Measurements from ENCODE around the gene MRPL10. TPM values are rescaled to one million over a fixed set of nuclear protein-coding genes. Genes with fewer than 3 reads are reported as not detected.
A peak's percentile ranks its signal among the peaks of the same experiment; 100 is the strongest.

MRPL10 gene
- total and polyA plus RNA-seq, 12 donors = 44.2 to 72.3 (median 61.9) TPM

- TF ChIP-seq, protein P1, sequence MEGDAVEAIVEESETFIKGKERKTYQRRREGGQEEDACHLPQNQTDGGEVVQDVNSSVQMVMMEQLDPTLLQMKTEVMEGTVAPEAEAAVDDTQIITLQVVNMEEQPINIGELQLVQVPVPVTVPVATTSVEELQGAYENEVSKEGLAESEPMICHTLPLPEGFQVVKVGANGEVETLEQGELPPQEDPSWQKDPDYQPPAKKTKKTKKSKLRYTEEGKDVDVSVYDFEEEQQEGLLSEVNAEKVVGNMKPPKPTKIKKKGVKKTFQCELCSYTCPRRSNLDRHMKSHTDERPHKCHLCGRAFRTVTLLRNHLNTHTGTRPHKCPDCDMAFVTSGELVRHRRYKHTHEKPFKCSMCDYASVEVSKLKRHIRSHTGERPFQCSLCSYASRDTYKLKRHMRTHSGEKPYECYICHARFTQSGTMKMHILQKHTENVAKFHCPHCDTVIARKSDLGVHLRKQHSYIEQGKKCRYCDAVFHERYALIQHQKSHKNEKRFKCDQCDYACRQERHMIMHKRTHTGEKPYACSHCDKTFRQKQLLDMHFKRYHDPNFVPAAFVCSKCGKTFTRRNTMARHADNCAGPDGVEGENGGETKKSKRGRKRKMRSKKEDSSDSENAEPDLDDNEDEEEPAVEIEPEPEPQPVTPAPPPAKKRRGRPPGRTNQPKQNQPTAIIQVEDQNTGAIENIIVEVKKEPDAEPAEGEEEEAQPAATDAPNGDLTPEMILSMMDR (IDR thresholded peaks at IDR 0.05) = peak in 4 of 9 donors; percentile 22 to 39 (median 33)
- no peaks in the 10 kb centered on the region for H3K36me3 ChIP-seq
- no peak overlapping the region for H3K4me3 ChIP-seq
- intact Hi-C loops (cut with DNase I) = loop anchor here in 6 of 10 donors (2.0 to 10.0 kb wide), 6 partner anchors 37 to 170 kb away; partner anchors contain the start of gene PNPO (in 4 of the 6)
- no peaks in the 10 kb centered on the region for H3K9me3 ChIP-seq
- ATAC-seq (no peak), DNase-seq (no peak)
- 28 to 38% methylated on average over 67 to 71 of the region's 71 CpGs for WGBS, 2 donors
- H3K27ac ChIP-seq = no peak overlapping the region
- H3K27me3 ChIP-seq = peaks cover 25 to 86% (median 73%) of the 10 kb centered on the region in 7 donors
- H3K4me1 ChIP-seq = peaks cover 5 to 42% (median 13%) of the 10 kb centered on the region in 9 donors
These were observed 16.2 kb upstream of the MRPL10 start for GRCh38 chr17:47847341-47848197.

DNA sequence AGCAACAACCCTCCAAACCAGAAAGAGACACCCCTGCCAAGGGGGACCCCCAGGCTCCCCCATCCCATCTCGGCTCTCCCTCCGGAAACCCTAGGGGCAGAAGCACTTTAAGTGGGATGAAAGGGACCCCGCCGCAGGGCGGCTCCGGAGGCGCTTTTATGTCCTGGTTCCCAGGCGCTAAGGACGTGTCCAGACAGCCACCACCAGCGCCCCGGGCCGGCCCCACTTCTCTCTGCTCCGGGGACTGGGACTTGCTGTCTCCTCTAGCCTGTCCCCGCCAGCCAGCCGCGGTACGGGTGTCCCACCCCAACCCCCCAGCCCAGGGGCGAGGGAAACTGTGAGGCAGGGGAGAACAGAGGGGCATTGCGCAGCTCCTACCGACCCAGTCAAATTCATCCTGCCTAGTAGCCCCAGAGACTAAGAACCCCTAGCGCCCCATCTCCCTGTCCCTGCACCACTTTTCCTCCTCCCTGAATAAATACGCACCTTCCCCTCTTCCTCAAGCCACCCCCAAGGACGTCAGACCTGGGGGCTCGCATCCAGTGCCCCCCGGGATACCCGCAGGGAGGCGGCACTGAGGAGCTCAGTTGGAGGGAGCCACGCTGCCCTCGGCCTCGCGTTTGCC lies 15.5 kb upstream of the MRPL10 start:
- intact Hi-C loops (cut with DNase I) = loop anchor here in 6 of 10 donors (2.0 to 10.0 kb wide), 6 partner anchors 38 to 170 kb away; partner anchors contain the start of gene PNPO (in 4 of the 6)
- ATAC-seq (no peak), DNase-seq (no peak)
- peaks cover 5 to 37% (median 13%) of the 10 kb centered on the region in 9 donors for H3K4me1 ChIP-seq
- H3K27me3 ChIP-seq = peaks cover 18 to 79% (median 66%) of the 10 kb centered on the region in 7 donors
- H3K4me3 ChIP-seq = no peak overlapping the region
- 18 to 25% methylated on average over 30 to 31 of the region's 31 CpGs for WGBS, 2 donors
- TF ChIP-seq, protein P1 (IDR thresholded peaks at IDR 0.05) = no peak
- H3K27ac ChIP-seq = no peak overlapping the region
- no peaks in the 10 kb centered on the region for H3K9me3 ChIP-seq
- no peaks in the 10 kb centered on the region for H3K36me3 ChIP-seq

- Histone ChIP-seq H3K27me3 (peaks cover 16 to 67% (median 56%) of the 10 kb centered on the region in 7 donors), H3K27ac (no peak overlapping the region), H3K36me3 (no peaks in the 10 kb centered on the region), H3K9me3 (no peaks in the 10 kb centered on the region), H3K4me1 (peaks cover 0 to 33% (median 7%) of the 10 kb centered on the region in 9 donors), H3K4me3 (no peak overlapping the region)
- DNase-seq (no peak), ATAC-seq (no peak)
- TF ChIP-seq, protein P1 (IDR thresholded peaks at IDR 0.05) = no peak
- 64 to 75% methylated on average over 3 of the region's 3 CpGs for WGBS, 2 donors
- intact Hi-C loops (cut with DNase I) = loop anchor here in 6 of 10 donors (2.0 to 10.0 kb wide), 6 partner anchors 39 to 172 kb away; partner anchors contain the start of gene PNPO (in 4 of the 6)
These were observed 14.4 kb upstream of the MRPL10 start for GRCh38 chr17:47845716-47846075.
